ENCODE data around the gene ABHD2.
A peak's percentile ranks its signal among the peaks of the same experiment; 100 is the strongest.
"Not testable (repeated sequence)": the region's sequence is repeated elsewhere in the genome, so short reads cannot be mapped to it uniquely, and the experiment has no call there.

ABHD2 gene

DNA sequence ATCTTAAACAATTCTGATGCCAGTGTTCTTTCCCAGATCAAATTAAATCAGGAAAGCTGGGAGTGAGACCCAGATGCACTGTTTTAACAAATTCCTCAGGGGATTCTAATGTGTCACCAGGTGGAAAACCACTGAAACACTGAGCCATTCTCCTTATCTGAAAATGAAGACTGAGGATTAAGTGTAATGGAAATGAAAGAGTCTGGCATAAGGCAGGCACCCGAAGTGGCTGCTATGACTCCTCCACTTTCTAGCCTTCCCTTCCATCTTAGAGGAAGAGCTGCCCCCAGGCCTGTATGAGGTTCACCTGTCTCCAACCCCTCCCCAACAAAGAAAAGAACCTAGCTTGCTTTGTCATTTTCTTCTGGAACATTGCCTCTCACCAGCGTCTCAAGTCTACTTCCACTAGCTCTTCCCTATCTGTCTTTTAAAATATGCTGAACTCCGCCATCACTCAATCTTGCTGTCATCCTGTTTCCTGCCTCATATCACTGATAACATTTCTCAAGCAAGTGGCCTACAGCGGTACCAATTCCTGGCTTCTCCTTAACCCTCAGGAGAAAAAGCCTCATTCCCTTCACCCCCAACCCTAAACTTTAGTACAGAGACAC, 13.7 kb upstream of the ABHD2 start:
- no peak for DNase-seq (ENCODE audit: low read depth in 2 of 2)

- no peak for DNase-seq (ENCODE audit: low read depth in 2 of 2)
Observed at GRCh38 chr15:89075101-89075640, 13.1 kb upstream of the ABHD2 start.

DNA sequence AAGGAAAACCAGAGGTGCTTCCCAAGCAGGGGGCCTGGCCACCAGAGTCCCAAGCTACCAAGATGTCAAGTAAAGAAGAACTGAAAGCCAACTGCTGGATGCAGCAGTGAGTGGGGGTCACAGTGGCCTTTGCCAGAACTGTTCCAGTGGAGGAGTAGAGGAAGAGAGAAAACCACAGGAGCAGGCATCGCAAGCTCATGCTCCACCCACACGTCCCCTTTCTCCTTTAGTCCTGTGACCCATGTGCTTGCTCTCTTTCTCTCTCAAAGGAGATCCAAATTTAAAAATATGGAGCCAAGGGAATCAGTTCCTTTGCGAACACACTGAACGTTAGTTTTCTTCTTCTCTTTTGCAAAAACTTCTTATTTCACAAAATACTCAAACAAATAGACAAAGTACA, 12.4 kb upstream of the ABHD2 start:
- no peak for DNase-seq (ENCODE audit: low read depth in 2 of 2)

GRCh38 chr15:89077750-89078149, 10.5 kb upstream of the ABHD2 start:
- no peak for DNase-seq (ENCODE audit: low read depth in 2 of 2)

- DNase-seq (ENCODE audit: low read depth in 2 of 2) = no peak
Observed at GRCh38 chr15:89078851-89079810, 9.1 kb upstream of the ABHD2 start.

GRCh38 chr15:89081878-89082277, 6.4 kb upstream of the ABHD2 start:
- no peak for DNase-seq (ENCODE audit: low read depth in 2 of 2)

GRCh38 chr15:89083246-89083645, 5.0 kb upstream of the ABHD2 start:
- no peak for DNase-seq (ENCODE audit: low read depth in 2 of 2)

DNA sequence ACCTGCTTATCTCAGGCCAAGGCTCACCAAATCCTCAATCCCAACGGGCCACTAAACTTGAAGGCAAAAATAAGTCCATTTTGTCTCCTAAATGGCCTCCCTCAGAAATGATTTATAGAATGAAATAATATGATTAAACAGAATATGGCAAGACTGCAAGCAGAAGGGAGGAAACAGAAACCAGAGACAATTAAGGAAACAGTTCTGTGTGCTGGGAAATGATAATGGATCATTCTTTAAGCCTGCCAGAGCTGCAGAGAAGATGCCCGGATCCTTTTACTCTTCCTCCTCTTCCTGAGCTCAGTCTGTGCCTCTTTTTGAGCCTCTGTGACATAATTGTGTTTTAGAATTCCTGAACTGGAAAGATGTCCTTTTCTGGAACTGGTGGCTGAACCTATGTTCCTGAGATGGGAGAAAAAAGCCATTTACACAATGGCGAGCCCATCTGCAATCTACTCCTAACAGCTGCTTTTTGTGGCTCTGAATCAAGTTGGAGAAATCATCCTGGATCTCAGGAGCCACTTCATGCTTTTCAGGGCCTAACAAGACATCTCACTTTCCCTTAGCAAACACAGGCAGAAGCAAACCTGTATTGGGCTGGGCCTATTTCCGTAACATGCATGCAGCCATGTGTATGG, 2.8 kb upstream of the ABHD2 start:
- DNase-seq (ENCODE audit: low read depth in 2 of 2) = no peak

GRCh38 chr15:89085933-89086332, 2.3 kb upstream of the ABHD2 start:
- not testable (repeated sequence) for DNase-seq (ENCODE audit: low read depth in 2 of 2)

DNA sequence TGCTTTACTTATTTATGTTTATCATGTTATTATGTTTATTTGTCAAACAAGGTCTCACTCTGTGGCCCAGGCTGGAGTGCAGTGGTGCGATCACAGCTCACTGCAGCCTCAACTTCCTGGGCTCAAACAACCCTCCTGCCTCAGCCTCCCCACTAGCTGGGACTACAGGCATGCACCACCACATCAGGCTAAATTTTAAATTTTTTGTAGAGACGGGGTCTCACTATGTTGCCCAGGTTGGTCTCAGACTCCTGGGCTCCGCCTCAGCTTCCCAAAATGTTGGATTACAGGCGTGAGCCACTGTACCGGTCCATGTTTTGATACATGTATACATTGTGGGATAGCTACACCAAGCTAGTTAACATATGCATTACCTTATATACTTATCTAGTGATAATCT, 1.9 kb upstream of the ABHD2 start:
- DNase-seq (ENCODE audit: low read depth in 2 of 2) = not testable (repeated sequence)

DNA sequence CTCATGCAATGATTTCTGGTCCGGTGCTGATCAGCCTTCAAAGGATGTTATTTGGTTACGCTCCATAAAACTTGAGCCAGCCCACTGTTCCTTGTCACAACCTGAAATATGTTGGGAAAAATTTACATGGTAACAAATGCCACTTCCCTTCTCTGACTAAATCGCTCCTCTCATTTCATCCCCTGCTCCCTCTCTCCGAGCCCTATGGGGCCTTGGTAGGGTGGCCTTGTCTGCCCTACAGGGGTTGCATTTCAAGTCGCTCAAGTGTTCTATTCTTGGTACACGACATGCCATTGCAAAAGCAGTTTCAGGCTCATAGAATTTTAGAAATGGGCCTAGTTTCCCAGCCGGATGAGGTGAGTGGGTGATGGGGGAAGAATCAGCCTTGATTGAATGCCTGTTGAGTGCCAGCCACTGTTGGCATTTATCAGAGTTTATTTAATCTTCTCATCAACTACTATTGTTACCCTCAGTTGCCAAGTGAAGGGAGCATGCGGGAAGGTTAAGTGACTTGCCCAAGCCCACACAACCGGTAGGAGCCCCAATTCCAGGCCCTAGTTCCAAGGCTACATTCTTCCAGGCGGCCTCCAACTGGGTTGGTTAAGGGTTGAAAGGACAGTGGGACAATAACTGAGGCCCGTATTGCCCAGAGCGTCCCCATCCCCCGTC, 961 bp upstream of the ABHD2 start:
- DNase-seq (ENCODE audit: low read depth in 2 of 2) = no peak

DNA sequence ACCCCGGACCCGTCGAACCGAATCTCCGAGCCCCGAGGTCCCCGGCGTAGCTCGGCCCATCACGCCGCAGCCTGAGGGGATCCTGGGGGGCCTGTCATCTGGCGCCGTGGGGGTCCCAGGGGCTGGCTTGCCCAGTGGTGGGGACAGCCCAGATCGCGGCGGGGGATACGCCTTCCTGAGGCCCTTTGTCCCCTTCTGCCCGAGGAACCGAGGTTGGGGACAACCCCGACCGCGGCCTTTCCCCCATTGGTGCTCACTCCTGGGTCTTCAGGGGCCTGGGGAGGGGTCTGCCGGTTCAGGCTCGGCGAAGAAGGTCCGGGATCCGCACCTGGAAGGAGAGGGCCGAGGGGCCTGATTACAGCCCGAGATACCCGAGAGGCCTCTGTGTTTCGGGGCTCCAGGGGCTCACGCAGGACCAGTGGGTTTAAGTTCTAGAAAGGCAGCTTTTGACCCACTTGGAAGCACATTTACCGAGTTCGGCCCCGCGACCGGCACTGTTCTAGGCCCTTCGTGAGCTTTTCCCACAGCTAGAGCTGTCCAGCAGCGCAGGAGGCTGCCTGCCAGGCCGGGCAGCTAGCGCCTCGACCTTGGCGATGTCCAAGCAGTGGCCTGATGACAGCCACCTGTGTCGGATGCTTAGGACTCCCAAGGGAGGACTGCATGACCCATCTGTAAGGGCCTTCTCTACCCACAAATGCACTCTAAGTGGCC, 504 bp downstream of the ABHD2 start:
- DNase-seq (ENCODE audit: low read depth in 2 of 2) = no peak

DNA sequence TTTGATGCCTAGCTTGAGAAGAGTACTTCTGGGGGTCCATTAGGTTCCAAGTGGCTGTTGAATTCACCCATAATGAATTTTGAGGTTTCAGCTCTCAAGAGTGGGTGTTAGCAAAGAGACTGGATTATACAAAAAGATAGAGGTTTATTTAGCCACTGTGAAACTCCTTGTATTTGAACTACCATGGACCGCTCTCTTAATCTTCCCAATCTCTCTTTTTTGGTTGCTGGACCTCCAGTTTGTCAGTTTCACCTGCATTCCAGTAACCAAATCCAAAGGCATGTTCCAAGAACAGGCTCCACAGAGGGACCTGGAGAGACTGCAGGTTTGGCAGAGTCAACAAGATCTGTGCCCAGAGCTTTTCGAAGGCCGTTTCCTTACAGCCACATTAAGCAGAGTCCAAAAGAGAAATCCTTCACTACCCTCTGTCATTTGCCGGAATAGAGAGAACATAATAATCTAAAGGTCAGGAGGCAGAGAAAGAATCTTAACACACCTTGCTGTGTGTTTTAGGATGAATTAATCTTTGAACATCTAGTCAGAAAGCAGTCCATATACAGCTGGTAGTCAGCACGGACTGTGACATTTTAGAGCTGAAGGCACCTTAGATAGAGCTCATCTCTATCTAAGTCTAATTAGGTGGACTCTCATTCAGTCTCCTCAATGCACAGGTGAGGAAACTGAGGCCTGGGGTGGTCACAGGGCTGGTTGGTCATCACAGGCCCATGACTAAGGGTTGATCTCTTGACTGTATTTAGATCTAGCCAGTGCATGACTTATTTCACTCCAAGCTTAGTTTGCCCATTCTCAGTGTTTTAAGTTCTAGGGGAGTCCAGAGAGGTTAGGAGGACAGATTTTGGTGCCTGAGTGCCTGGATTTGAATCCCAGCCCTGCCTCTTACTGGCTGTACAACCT, 1.3 kb downstream of the ABHD2 start:
- DNase-seq (ENCODE audit: low read depth in 2 of 2) = no peak

DNA sequence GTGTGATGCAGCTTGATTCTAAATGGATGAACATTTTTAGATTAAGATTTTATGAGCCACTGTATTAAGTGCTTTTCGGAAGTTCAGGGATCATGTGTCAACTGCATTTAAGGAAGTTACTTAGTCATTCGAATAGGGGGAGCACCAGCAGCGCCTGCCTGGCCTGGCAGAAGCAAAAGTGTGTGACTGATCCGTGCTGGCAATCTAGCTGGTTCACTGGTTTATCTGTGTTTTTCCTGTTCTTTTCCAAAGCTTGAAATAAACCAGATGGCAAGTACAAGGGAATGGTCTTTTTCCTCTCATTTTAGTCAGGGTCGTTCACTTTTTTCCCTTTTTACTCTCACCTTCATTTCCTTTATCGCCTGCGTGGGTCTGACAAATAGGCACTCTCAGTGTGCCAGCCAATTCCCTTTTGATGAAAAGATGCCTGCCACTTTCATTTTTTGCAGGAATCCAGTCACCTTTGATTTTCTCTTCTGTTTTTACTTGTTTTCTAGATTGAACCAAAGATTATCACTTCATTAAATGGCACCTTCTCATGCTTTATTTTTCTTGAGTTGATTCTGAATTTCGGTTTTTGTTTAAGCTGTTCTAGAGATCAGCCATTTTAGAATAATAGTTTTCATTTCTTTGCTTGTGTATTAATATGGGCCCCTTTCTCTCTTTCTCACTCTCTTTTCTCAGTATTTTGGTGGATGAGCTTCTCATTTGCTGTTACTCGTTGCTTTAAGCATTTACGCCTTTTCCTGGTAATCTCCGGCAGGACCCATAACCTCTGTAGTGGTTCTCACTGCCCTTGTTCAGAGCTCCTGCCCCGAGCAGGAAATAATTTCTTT, 2.8 kb downstream of the ABHD2 start:
- DNase-seq (ENCODE audit: low read depth in 2 of 2) = peak in 1 of 2 donors; percentile 28

DNA sequence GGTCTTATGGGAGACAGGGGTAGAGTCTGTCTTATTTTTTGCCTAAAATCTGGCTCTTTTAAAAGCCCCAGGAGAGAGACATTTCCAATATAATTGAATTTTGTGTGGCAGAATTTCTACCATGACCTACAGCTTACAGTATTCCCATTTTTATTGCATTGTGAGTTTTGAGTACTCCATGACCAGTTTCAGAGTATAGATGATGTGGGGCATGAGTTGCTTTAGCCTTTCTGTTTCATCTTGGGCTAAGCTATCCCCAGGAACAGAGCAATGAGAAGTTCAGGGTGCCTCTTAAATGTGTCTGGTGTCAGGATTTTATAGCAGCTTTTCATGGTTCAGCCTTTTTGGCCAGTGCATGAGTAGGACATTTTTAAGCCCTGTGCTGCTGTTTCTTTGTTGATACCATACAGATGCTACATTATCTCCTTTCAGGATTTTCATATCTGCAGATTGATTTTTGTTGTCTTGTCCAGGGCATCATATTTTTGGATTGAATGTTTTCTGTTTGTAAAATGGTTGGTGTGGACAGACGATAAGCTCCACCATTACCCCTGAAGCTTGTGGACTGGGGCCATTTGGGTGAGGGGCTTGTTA, 3.5 kb downstream of the ABHD2 start:
- DNase-seq (ENCODE audit: low read depth in 2 of 2) = no peak

- DNase-seq (ENCODE audit: low read depth in 2 of 2) = no peak
Observed at GRCh38 chr15:89093509-89093908, 5.3 kb downstream of the ABHD2 start.

DNA sequence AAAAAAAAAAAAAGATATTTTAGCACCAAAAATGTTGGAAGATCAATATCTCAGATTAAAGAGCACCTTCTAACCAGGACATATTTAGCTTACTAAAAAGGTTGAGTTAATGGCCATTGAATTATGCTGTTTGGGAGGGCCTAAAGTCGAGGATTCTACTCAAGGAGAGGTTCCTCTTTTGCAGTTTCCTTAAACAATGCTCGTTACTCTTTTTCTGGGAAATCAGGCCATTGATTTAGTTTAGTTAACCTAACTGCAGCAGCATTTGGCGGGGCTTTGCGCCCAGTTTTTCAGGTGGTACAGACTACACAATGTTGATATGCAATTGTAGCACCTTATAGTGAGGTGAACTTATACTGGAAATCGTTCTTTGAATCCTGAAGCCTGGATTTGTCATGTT, 6.8 kb downstream of the ABHD2 start:
- no peak for DNase-seq (ENCODE audit: low read depth in 2 of 2)

DNA sequence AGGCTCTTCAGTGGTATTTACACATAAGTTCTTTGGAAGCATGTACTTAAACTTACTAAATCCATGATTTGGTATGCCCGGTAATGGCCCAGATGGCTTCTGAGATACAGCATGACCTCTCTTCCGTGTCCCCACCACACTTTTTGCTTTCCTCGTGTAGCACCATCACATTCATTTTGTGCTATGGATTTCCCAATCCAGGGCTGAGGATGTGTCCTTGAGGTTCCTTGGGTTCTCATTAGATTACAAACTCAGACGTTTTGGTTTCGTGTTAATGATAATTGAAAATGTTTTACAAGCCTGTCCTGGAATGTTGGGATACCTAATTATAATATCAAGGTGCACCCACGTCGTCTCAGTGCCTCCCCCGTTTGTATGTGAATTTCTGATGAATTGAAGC, 7.3 kb downstream of the ABHD2 start:
- DNase-seq (ENCODE audit: low read depth in 2 of 2) = no peak

GRCh38 chr15:89096664-89097063, 8.4 kb downstream of the ABHD2 start:
- DNase-seq (ENCODE audit: low read depth in 2 of 2) = no peak
